ENCODE measurements around the gene MAGI2. TPM values are rescaled to one million over a fixed set of nuclear protein-coding genes. Genes with fewer than 3 reads are reported as not detected.

The MAGI2 gene
- total RNA-seq, 2 donors from 2014 or later = 17.9 to 21.0 TPM

DNA sequence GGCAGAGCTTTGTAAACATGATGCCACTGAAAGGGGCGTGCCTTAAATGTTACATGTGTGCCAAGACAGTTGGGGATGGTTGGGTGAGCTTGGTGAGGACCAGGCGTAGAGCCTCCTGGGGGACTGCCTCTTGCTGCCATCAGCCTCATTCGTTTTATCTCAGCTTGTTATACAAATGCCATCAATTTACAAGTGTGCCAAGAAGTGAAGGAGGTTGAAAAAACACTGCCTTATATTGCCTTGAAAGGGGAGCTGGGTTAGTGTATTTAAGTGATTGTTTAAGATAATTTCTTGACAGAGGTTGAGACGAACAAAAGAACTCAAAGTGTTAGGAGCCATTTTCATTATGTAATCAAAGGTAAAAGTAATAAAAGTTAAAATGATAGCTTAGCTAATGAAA, 1300.2 kb downstream of the MAGI2 start:
- intact Hi-C loops (cut with DNase I) = no loop called here
- DNase-seq (ENCODE audit: low spot score) = no peak

DNA sequence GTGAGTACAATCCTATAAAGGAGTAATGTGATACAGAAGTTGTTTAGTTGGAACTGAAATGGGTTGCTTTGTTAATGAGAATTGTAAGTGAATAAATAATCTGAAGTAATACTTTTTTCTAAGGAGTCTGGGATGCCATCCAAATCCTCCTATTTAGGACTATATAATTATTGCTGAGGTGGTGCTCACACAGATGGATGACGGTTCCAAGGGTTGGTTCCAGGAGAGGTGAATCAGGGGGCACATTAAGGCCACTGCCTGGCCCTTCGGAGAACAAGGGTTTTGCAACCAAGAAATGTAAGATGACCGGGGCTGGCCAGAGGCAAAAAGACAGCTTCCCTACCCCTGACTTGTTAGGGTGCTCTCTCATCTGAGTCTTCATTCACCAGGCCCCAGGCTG, 1302.2 kb downstream of the MAGI2 start:
- intact Hi-C loops (cut with DNase I) = no loop called here
- DNase-seq (ENCODE audit: low spot score) = no peak

GRCh38 chr7:78149787-78150186, 1303.7 kb downstream of the MAGI2 start:
- intact Hi-C loops (cut with DNase I) = no loop called here
- no peak for DNase-seq (ENCODE audit: low spot score)

DNA sequence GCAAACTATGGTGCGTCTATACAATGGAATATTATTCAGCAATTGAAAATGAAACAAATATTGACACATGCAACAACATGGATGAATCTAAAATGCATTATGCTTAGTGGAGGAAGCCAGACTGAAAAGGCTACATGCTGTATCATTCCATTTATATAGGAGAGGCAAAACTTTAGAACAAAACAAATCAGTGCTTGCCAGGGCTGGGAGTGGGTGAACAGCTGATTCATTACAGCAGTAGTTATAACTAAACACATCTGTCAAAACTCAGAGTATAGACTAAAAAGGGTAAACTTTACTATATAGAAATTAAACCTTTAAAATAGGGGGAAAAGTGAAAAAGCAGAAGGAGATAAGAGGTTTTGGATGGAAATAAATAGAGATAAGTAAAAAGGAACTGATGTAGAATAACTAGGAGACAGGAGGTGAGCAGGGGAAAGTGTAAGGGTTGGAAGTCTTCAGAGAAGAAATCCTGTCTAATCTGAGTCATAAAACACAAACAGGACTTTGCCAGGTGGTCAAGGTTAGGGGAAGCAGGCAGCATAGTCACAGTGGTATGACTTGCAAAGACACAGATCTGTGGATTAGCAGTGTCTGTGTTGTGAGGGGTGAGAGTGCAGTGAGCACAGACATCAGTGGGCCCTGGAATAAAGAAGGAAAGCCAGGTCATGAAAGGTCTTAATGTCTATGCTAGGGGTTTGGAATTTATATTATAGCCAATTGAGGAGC, 1305.1 kb downstream of the MAGI2 start:
- DNase-seq (ENCODE audit: low spot score) = no peak
- intact Hi-C loops (cut with DNase I) = no loop called here

DNA sequence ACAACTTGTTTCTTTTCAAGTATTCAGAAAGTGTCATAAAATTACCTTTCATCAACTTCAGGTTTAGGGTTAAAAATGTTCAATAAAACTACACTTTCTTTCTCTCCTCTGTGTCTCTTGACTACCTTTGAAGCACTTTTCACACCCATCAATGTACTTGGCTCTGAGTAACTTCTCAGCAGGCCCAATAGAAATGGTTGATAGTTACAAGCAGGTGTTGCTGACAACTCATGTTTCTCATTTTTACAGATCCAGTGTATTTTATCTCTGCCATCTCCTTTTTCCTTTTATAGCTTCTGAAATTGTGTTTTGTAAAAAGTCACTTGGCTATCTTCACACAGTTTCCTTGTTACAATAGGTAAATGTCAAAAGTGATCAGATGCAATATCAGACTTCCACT, 1306.9 kb downstream of the MAGI2 start:
- intact Hi-C loops (cut with DNase I) = no loop called here
- DNase-seq (ENCODE audit: low spot score) = no peak

- no peak for DNase-seq (ENCODE audit: low spot score)
- intact Hi-C loops (cut with DNase I) = no loop called here
Measured at GRCh38 chr7:78143661-78144060, 1309.8 kb downstream of the MAGI2 start.

DNA sequence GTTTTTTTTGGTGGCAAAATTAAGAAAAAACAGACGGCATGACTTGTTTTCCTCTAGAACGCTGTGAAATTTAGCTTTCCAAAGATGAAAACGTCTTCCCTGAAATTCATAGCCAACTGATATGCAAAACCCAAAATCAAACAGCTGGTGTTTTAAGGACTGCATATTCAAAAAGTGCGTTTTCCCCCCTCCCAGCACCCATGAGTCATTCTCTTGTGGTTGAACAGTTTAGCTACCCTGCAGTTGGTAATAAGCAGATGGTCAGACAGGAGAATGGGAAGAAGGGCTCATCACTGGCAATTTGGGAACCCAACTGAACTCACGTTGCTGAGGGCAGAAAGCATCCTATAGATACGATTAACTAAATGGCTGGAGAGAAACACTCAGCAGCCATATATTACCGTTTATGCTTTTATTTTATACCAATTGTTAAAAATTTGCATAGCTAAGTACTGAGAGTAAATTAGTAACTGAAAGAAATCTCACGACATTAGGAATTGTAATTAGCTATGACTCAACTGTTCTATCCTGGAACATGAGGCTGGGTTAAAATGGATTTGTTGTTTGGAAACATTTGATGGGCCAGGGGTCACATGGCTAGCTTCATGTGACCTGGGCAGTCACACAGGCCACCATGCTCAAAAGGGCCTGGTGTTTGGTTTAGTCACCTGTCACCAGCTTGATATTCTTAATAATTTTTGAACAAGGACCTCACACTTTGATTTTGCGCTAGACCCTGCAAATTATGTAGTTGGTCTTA, 1311.8 kb downstream of the MAGI2 start:
- no peak for DNase-seq (ENCODE audit: low spot score)
- intact Hi-C loops (cut with DNase I) = no loop called here

DNA sequence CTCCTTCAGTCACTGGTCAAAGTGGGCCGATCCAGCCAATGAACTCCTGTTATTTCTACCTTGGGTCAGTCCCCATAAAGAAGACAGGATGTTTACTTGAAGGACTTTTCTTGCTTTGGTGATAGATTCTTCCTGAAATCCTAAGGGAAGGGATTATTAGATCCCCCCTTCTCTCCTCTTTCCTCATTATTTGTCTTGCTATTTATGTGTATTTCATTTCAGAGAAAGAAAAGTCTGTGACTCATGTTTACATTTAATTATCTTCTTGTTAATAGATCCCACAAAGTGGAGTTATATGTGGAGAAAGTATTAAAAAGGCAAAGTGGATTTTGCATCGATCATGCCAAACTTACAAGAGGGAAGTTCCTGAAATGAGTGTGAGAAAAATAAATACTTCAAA, 1313.4 kb downstream of the MAGI2 start:
- intact Hi-C loops (cut with DNase I) = no loop called here

GRCh38 chr7:78139335-78139734, 1314.1 kb downstream of the MAGI2 start:
- intact Hi-C loops (cut with DNase I) = no loop called here
- DNase-seq (ENCODE audit: low spot score) = no peak

More for the DNA sequence above, 1313.4 kb downstream of the MAGI2 start:
- DNase-seq (ENCODE audit: low spot score) = no peak

DNA sequence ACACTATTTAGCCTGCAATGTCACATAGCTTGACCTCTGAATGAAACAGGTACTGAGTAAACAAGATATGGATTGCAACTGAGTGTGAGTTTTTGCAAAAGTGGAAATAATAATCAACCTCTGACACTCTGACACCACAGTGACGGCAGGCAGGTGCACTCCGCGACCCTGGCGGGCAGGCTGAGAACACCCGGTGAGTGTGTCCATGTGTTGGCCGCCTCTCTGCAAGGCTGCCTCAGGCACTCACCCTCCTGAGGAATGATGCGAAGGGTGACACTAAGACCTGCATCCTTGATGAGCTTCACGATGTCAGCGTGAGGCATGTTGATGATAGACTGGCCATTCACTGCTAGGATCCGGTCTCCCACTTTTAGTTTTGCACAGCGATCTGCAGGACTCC, 1318.7 kb downstream of the MAGI2 start:
- intact Hi-C loops (cut with DNase I) = no loop called here
- no peak for DNase-seq (ENCODE audit: low spot score)

GRCh38 chr7:78134256-78134655, 1319.2 kb downstream of the MAGI2 start:
- intact Hi-C loops (cut with DNase I) = no loop called here
- DNase-seq (ENCODE audit: low spot score) = no peak

- intact Hi-C loops (cut with DNase I) = no loop called here
- no peak for DNase-seq (ENCODE audit: low spot score)
Measured at GRCh38 chr7:78130446-78131215, 1322.8 kb downstream of the MAGI2 start.

GRCh38 chr7:78129865-78130264, 1323.6 kb downstream of the MAGI2 start:
- intact Hi-C loops (cut with DNase I) = no loop called here

DNA sequence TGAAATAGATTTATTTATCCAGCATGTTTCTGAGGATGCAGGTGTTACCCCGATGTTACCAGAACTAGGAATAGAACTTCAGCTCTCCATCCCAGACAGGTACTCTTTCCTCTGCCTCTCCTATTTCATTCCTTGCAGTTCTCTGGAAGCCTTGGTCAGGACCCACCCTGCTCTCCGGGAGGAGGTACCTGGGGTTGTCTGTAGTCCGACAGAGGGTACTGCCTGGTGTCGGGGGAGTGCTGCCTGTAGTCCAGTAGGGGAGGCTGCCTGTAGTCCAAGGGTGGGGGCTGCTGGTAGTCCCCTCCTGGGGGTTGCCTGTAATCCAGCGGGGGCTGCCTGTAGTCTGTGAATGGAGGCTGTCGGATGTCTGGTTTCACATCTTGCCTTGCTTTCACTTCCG, 1326.5 kb downstream of the MAGI2 start:
- DNase-seq (ENCODE audit: low spot score) = no peak
- intact Hi-C loops (cut with DNase I) = no loop called here

More at GRCh38 chr7:78129865-78130264, 1323.6 kb downstream of the MAGI2 start:
- DNase-seq (ENCODE audit: low spot score) = no peak

GRCh38 chr7:78125884-78126283, 1327.6 kb downstream of the MAGI2 start:
- no peak for DNase-seq (ENCODE audit: low spot score)
- intact Hi-C loops (cut with DNase I) = no loop called here

- DNase-seq (ENCODE audit: low spot score) = no peak
- intact Hi-C loops (cut with DNase I) = no loop called here
Measured at GRCh38 chr7:78124216-78124615, 1329.3 kb downstream of the MAGI2 start.

DNA sequence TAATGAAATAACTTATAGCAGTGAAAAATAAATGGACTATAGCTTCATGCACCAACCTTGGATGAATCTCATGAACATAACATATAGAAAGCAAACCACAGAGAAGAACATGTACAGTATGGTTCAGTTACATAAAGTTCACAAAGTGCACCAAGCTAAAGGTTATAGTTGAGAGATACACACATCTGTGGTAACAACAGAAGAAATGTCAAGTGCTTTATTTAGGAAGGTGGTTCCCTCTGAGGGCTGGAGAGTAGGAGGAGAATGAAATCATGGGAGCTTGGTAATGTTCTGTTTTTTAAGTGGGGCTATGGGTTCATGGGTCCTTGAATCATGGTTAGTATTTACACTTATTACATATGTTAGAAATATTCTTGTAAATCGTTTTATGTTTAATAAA, 1331.6 kb downstream of the MAGI2 start:
- no peak for DNase-seq (ENCODE audit: low spot score)

GRCh38 chr7:78118470-78118869, 1335.0 kb downstream of the MAGI2 start:
- intact Hi-C loops (cut with DNase I) = no loop called here
- DNase-seq (ENCODE audit: low spot score) = no peak

More for the DNA sequence above, 1331.6 kb downstream of the MAGI2 start:
- intact Hi-C loops (cut with DNase I) = no loop called here

DNA sequence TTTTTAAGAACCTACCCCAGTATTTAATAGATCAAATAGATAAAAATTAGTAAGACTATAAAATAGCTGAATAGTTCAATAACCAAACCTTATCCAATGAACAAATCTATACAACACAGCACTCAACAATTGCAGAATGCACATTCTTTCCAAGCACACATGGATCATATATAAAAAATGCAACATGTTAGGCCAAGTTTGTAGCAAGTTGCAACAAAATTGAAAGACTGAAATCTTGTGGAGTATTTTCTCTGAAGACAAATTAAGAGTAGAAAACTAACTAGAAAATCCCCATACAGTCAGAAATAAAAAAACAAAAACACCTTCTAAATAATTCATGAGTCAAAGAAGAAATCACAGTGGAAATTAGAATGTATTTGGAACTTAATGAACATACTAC, 1337.6 kb downstream of the MAGI2 start:
- no peak for DNase-seq (ENCODE audit: low spot score)
- intact Hi-C loops (cut with DNase I) = no loop called here

GRCh38 chr7:78114993-78115392, 1338.5 kb downstream of the MAGI2 start:
- intact Hi-C loops (cut with DNase I) = no loop called here
- DNase-seq (ENCODE audit: low spot score) = no peak

Measured in posterior vena cava (tissue), 2 donors.